HepG2 (cell line): ENCODE data around the gene CXXC5. TPM values are rescaled to one million over a fixed set of nuclear protein-coding genes. Genes with fewer than 3 reads are reported as not detected.
A peak's percentile ranks its signal among the peaks of the same experiment; 100 is the strongest.

Source experiments
- ATAC-seq: fragments of 200-7000 bp; cut with Tn5 transposase; 3 replicates; pipeline ENCODE4 v1.9.1; 2020; ENCODE audit warnings: mild to moderate bottlenecking, moderate library complexity
- BruUV-seq: library from RNA; stranded (reverse); fragments of 400-500 nt; replicated peaks from 2 replicates; lab custom pipeline; 2021; lab: Mats Ljungman, UMichigan
- CTCF ChIA-PET: fragments of 300-600 bp; formaldehyde crosslinking; extraction: SDS; loops from one replicate; lab custom pipeline; 2021; ENCODE audit warnings: low total read pairs, inconsistent platforms, low intra/inter-chr PET ratio; lab: Yijun Ruan, JAX
- POLR2A ChIA-PET: fragments of 350-600 bp; sonication (Branson Sonifier 250); formaldehyde crosslinking; loops from one replicate; lab custom pipeline; 2020; ENCODE audit warnings: antibody characterized with exemption, inconsistent platforms; lab: Yijun Ruan, JAX
- DNase-seq: peaks from one replicate; pipeline ENCODE4 v3.0.0-alpha.2; 2015; ENCODE audit warnings: low spot score
- FAIRE-seq: peaks from 3 replicates; lab custom pipeline; 2011; peaks lifted over from hg19 to GRCh38; lab: Jason Lieb, UNC
- H2AFZ ChIP-seq: one replicate; pipeline ENCODE4 v1.6.1; 2011; ENCODE audit warnings: low read length, inconsistent platforms
- H3K27ac ChIP-seq: fragments of 300-600 bp; 3 replicates; pipeline ENCODE4 v1.8.0; 2011; ENCODE audit warnings: mixed run types, mild to moderate bottlenecking, mixed read lengths, low read length, inconsistent platforms; ENCODE audit not compliant: insufficient read depth; ENCODE audit errors: extremely low read length
- H3K27me3 ChIP-seq, 2 experiments: fragments of 200-600 bp in 1 of 2; 2 replicates in 1 of 2; 3 replicates in 1 of 2; pipeline versions ENCODE4 v1.6.0 to v1.8.0; 2011; ENCODE audit warnings: low read length in 2 of 2, mild to moderate bottlenecking in 2 of 2, moderate library complexity in 2 of 2, inconsistent platforms in 1 of 2; ENCODE audit not compliant: insufficient read depth in 2 of 2, control insufficient read depth in 1 of 2
- H3K36me3 ChIP-seq, 2 experiments: fragments of 200-600 bp in 1 of 2; replicated peaks in 1 of 2; 2 replicates in 1 of 2; 3 replicates in 1 of 2; pipeline versions ENCODE4 v1.5.1 to v1.8.0; 2011; ENCODE audit warnings: low read length in 2 of 2, inconsistent platforms in 1 of 2; ENCODE audit not compliant: insufficient read depth in 2 of 2, control insufficient read depth in 1 of 2
- H3K4me1 ChIP-seq: 2 replicates; pipeline ENCODE4 v1.5.1; 2012; ENCODE audit warnings: low read length, inconsistent platforms; ENCODE audit not compliant: insufficient read depth
- H3K4me2 ChIP-seq: 2 replicates; pipeline ENCODE4 v1.6.0; 2011; ENCODE audit warnings: low read depth, low read length, inconsistent platforms
- H3K4me3 ChIP-seq, 3 experiments: fragments of 200-600 bp in 1 of 3; sonication (generic), shearing (Covaris generic) in 1 of 3; replicated peaks in 1 of 3; 2 replicates each; pipeline ENCODE4 v1.5.1; 2011 to 2016; ENCODE audit warnings: low read length in 3 of 3, inconsistent platforms in 2 of 3, low read depth in 2 of 3, mild to moderate bottlenecking in 2 of 3, control low read depth in 1 of 3, mixed read lengths in 1 of 3; ENCODE audit not compliant: insufficient read depth in 1 of 3
- H3K79me2 ChIP-seq: one replicate; pipeline ENCODE4 v1.6.1; 2011; ENCODE audit warnings: low read length, inconsistent platforms; ENCODE audit not compliant: insufficient read depth
- H3K9ac ChIP-seq: 2 replicates; pipeline ENCODE4 v1.6.0; 2011; ENCODE audit warnings: mild to moderate bottlenecking, low read depth, low read length, inconsistent platforms; ENCODE audit not compliant: insufficient read depth
- H3K9me3 ChIP-seq: 2 replicates; pipeline ENCODE4 v1.5.1; 2012; ENCODE audit warnings: mild to moderate bottlenecking, low read length
- H4K20me1 ChIP-seq: 2 replicates; pipeline ENCODE4 v1.6.0; 2011; ENCODE audit warnings: inconsistent platforms, mild to moderate bottlenecking, low read length, moderate library complexity; ENCODE audit not compliant: insufficient read depth
- ATF3 ChIP-seq: sonication (generic); formaldehyde crosslinking; IDR thresholded peaks from 2 replicates; pipeline ENCODE4 v1.4.0; 2020; ENCODE audit warnings: missing genetic modification reagents
- HES4 ChIP-seq: sonication (generic); formaldehyde crosslinking; IDR thresholded peaks from 2 replicates; pipeline ENCODE4 v1.9.0; 2021; ENCODE audit warnings: mild to moderate bottlenecking, missing genetic modification reagents, borderline replicate concordance
- HNRNPUL1 ChIP-seq: fragments of 200-400 bp; formaldehyde crosslinking; IDR thresholded peaks from 2 replicates; pipeline ENCODE4 v1.6.1; 2017; ENCODE audit warnings: low read depth, mild to moderate bottlenecking, low read length, moderate library complexity
- NFKB2 ChIP-seq: sonication (generic); formaldehyde crosslinking; IDR thresholded peaks from 2 replicates; pipeline ENCODE4 v1.4.0; 2020; ENCODE audit warnings: missing genetic modification reagents, borderline replicate concordance
- PTBP1 ChIP-seq: fragments of 200-400 bp; formaldehyde crosslinking; IDR thresholded peaks from 2 replicates; pipeline ENCODE4 v1.6.1; 2018; ENCODE audit warnings: low read length, low read depth; ENCODE audit not compliant: poor library complexity, severe bottlenecking
- SNAI1 ChIP-seq: sonication (generic); formaldehyde crosslinking; IDR thresholded peaks from 2 replicates; pipeline ENCODE4 v1.5.0; 2020; ENCODE audit warnings: mild to moderate bottlenecking, missing genetic modification reagents, borderline replicate concordance
- THAP9 ChIP-seq: sonication (generic); formaldehyde crosslinking; IDR thresholded peaks from 2 replicates; pipeline ENCODE4; 2020; ENCODE audit warnings: missing genetic modification reagents, mild to moderate bottlenecking, borderline replicate concordance
- ZNF281 ChIP-seq: sonication (generic); formaldehyde crosslinking; IDR thresholded peaks from 2 replicates; pipeline ENCODE4 v1.4.0; 2020; ENCODE audit warnings: missing genetic modification reagents, borderline replicate concordance
- ZNF513 ChIP-seq: sonication (generic); formaldehyde crosslinking; conservative IDR thresholded peaks from 2 replicates; pipeline ENCODE4 v1.5.0; 2020; ENCODE audit warnings: missing genetic modification reagents
- ZNF564 ChIP-seq: sonication (generic); formaldehyde crosslinking; IDR thresholded peaks from 2 replicates; pipeline ENCODE4 v1.8.1; 2023; ENCODE audit warnings: mild to moderate bottlenecking, missing genetic modification reagents
- ZNF883 ChIP-seq: sonication (generic); formaldehyde crosslinking; IDR thresholded peaks from 2 replicates; pipeline ENCODE4 v1.5.1; 2020; ENCODE audit warnings: mild to moderate bottlenecking, missing genetic modification reagents; ENCODE audit errors: not compliant biosample characterization
- WGBS: methylation state at CpG from one replicate; pipeline ENCODE4 v1.1.6; 2017; ENCODE audit warnings: low lambda C conversion rate; 5-methylcytosine and 5-hydroxymethylcytosine counted together
- in situ Hi-C: cut with HindIII; loops from 2 replicates; pipeline ENCODE4 v1.10.0; 2017; ENCODE audit warnings: low pct_unique_long_range_greater_than_20kb; ENCODE audit not compliant: extremely low pct_ligation_motif_present
- intact Hi-C: fragments of 100-400 bp; cut with micrococcal nuclease; formaldehyde crosslinking; loops from one replicate; pipeline ENCODE4 v1.10.0; 2022; ENCODE audit not compliant: unreplicated experiment
- polyA plus RNA-seq, 8 experiments: library from polyadenylated mRNA; depleted of rRNA in 3 of 8; stranded (reverse) in 7 of 8; unstranded in 1 of 8; fragments of >200 nt; fragmentation: Illumina TruSeq in 4 of 8; extraction: Trizol in 4 of 8; gene quantifications; 2 replicates each; pipeline versions ENCODE4 v1.2.1 to v1.2.3, GENCODE V29; 2011 to 2016; ENCODE audit warnings: low read depth in 4 of 8, missing spikeins in 1 of 8, mixed read lengths in 1 of 8; ENCODE audit not compliant: insufficient read depth in 1 of 8
- total RNA-seq, 5 experiments: library from RNA; depleted of rRNA; stranded (reverse); fragments of >200 nt; fragmentation: Illumina TruSeq; extraction: Trizol; gene quantifications; 2 replicates each; pipeline ENCODE4 v1.2.3, GENCODE V29; 2016; ENCODE audit warnings: low read depth in 1 of 5

CXXC5 gene
- total and polyA plus RNA-seq, 2 of the 13 experiments (the other 11 are each of a cell fraction or from before 2014, with no cell fraction given): 32.3 to 33.0 TPM

GRCh38 chr5:139696167-139696893, 48.2 kb downstream of the CXXC5 start (continued):
- no peak for TF ChIP-seq ZNF513 (CRISPR knock-in tag)
- TF ChIP-seq HES4 (CRISPR knock-in tag): no peak
- TF ChIP-seq SNAI1: no peak
- TF ChIP-seq, all 625 proteins: peak for 22

- no peaks in the 10 kb centered on the region for H3K36me3 ChIP-seq
- no peaks in the 10 kb centered on the region for H4K20me1 ChIP-seq
- ChIA-PET POLR2A (interaction anchor here (0.9 to 2.2 kb wide), 12 partner anchors 10 to 68 kb away, joined by 3 to 14 read pairs (median 4); partner anchors contain the start of gene CXXC5), CTCF (no interaction called here)
- ATAC-seq (peak; percentile 51), FAIRE-seq (no peak), DNase-seq (peak; percentile 70)
- in situ Hi-C loops (no loop called here), intact Hi-C loops (loop anchor here (5.0 kb wide), 1 partner anchor 35 kb away; no protein-coding TSS in a partner anchor)
- peaks cover 88% of the 10 kb centered on the region for H3K4me1 ChIP-seq
- whole genome bisulfite sequencing: 3% methylated on average over 6 of the region's 55 CpGs
- TSS peak; percentile 81 for BruUV-seq
- H3K27ac ChIP-seq: peak overlapping the region; percentile 83
- H3K79me2 ChIP-seq: no peaks in the 10 kb centered on the region
- H3K4me2 ChIP-seq: peak overlapping the region; percentile 89
- no peaks in the 10 kb centered on the region for H3K9me3 ChIP-seq
- no peak overlapping the region for H2AFZ ChIP-seq
- peak overlapping the region; percentile 81 for H3K9ac ChIP-seq
- peak overlapping the region; percentile 54 to 74 (median 66); a peak in 5 of 6 replicates for H3K4me3 ChIP-seq
- H3K27me3 ChIP-seq: no peaks in the 10 kb centered on the region
- TF ChIP-seq ZNF883 (CRISPR knock-in tag) (peak; percentile 27), NFKB2 (CRISPR knock-in tag) (peak; percentile 26; the same call in 1 of the 2 replicates), HNRNPUL1 (no peak), ZNF564 (CRISPR knock-in tag) (peak; percentile 25; the same call in 1 of the 2 replicates), THAP9 (CRISPR knock-in tag) (peak; percentile 40; the same call in 1 of the 2 replicates), PTBP1 (peak; percentile 32), ATF3 (CRISPR knock-in tag) (peak; percentile 85), ZNF281 (CRISPR knock-in tag) (peak; percentile 49; the same call in 1 of the 2 replicates)
These were observed 48.9 kb downstream of the CXXC5 start for GRCh38 chr5:139696894-139697658.
